Neuronal stem cell (in vitro differentiated cells): ENCODE data around the gene PKP3.

ENCODE experiments used
- DNase-seq: peaks from one replicate; pipeline ENCODE4 v3.0.0-alpha.2; 2013; ENCODE audit warnings: low spot score
- H2AFZ ChIP-seq: one replicate; pipeline ENCODE4 v1.6.1; 2013; ENCODE audit warnings: mild to moderate bottlenecking, low read length, inconsistent platforms
- H2AK5ac ChIP-seq: 2 replicates; pipeline ENCODE4 v1.6.1; 2013; ENCODE audit warnings: low read depth, mild to moderate bottlenecking, inconsistent platforms, low read length, moderate library complexity, mixed read lengths
- H2BK120ac ChIP-seq: 2 replicates; pipeline ENCODE4 v1.6.1; 2013; ENCODE audit warnings: low read depth, mild to moderate bottlenecking, inconsistent platforms, low read length, moderate library complexity, mixed read lengths
- H2BK12ac ChIP-seq: one replicate; pipeline ENCODE4 v1.6.1; 2013; ENCODE audit warnings: low read length, inconsistent platforms
- H2BK15ac ChIP-seq: 2 replicates; pipeline ENCODE4 v1.6.1; 2013; ENCODE audit warnings: mild to moderate bottlenecking, low read length, inconsistent platforms, mixed read lengths
- H2BK5ac ChIP-seq: one replicate; pipeline ENCODE4 v1.6.1; 2013; ENCODE audit warnings: inconsistent platforms, mild to moderate bottlenecking, low read length, moderate library complexity
- H3K14ac ChIP-seq: one replicate; pipeline ENCODE4 v1.6.1; 2013; ENCODE audit warnings: low read length, inconsistent platforms
- H3K18ac ChIP-seq: 2 replicates; pipeline ENCODE4 v1.6.1; 2013; ENCODE audit warnings: low read length, inconsistent platforms
- H3K23ac ChIP-seq: 2 replicates; pipeline ENCODE4 v1.6.1; 2013; ENCODE audit warnings: low read depth, mild to moderate bottlenecking, mixed read lengths, low read length, inconsistent platforms; ENCODE audit not compliant: poor library complexity
- H3K27ac ChIP-seq: replicated peaks from 3 replicates; pipeline ENCODE4 v1.5.1; 2013; ENCODE audit warnings: low read length, inconsistent platforms
- H3K27me3 ChIP-seq, 3 experiments: 2 replicates each; pipeline ENCODE4 v1.6.1; 2013; ENCODE audit warnings: low read length in 3 of 3, mild to moderate bottlenecking in 2 of 3, inconsistent platforms in 1 of 3, low read depth in 1 of 3, mixed read lengths in 1 of 3, moderate library complexity in 1 of 3; ENCODE audit not compliant: control insufficient read depth in 3 of 3, insufficient read depth in 3 of 3
- H3K36me3 ChIP-seq, 2 donors: replicated peaks in 1 of 2; 2 replicates each; pipeline ENCODE4 v1.6.1; 2013; ENCODE audit warnings: low read length in 2 of 2; ENCODE audit not compliant: control insufficient read depth in 2 of 2, insufficient read depth in 2 of 2
- H3K4ac ChIP-seq: 2 replicates; pipeline ENCODE4 v1.6.1; 2013; ENCODE audit warnings: inconsistent platforms, mild to moderate bottlenecking, low read length, moderate library complexity
- H3K4me1 ChIP-seq, 2 donors: 1 replicate in 1 of 2; 2 replicates in 1 of 2; pipeline ENCODE4 v1.6.1; 2013; ENCODE audit warnings: low read length in 2 of 2, low read depth in 1 of 2; ENCODE audit not compliant: control insufficient read depth in 2 of 2, insufficient read depth in 1 of 2
- H3K4me2 ChIP-seq: one replicate; pipeline ENCODE4 v1.6.1; 2013; ENCODE audit warnings: mild to moderate bottlenecking, low read length, inconsistent platforms; ENCODE audit not compliant: insufficient read depth, poor library complexity, severe bottlenecking
- H3K4me3 ChIP-seq, 2 donors: 2 replicates each; pipeline ENCODE4 v1.5.1; 2013; ENCODE audit warnings: low read length in 2 of 2, mild to moderate bottlenecking in 2 of 2, inconsistent platforms in 1 of 2, moderate library complexity in 1 of 2
- H3K79me1 ChIP-seq: one replicate; pipeline ENCODE4 v1.6.1; 2013; ENCODE audit warnings: low read depth, mild to moderate bottlenecking, inconsistent platforms, low read length, moderate library complexity
- H3K9ac ChIP-seq: one replicate; pipeline ENCODE4 v1.6.1; 2013; ENCODE audit warnings: mild to moderate bottlenecking, low read depth, low read length, inconsistent platforms; ENCODE audit not compliant: poor library complexity
- H3K9me3 ChIP-seq, 2 donors: replicated peaks in 1 of 2; 2 replicates each; pipeline versions ENCODE3 to v1.6.1; 2013; ENCODE audit warnings: low read length in 2 of 2, mild to moderate bottlenecking in 2 of 2, inconsistent platforms in 1 of 2, low read depth in 1 of 2, mixed read lengths in 1 of 2, moderate library complexity in 1 of 2; ENCODE audit not compliant: control insufficient read depth in 2 of 2, insufficient read depth in 1 of 2
- H4K8ac ChIP-seq: one replicate; pipeline ENCODE4 v1.6.1; 2013; ENCODE audit warnings: low read depth, mild to moderate bottlenecking, inconsistent platforms, low read length, moderate library complexity
- H4K91ac ChIP-seq: one replicate; pipeline ENCODE4 v1.6.1; 2013; ENCODE audit warnings: low read length, low read depth, mild to moderate bottlenecking, inconsistent platforms; ENCODE audit not compliant: poor library complexity
- WGBS, 2 donors: extraction: QIAGEN DNeasy Blood & Tissue Kit; methylation state at CpG; one replicate each; pipeline ENCODE4 v1.1.7; 2013; ENCODE audit warnings: missing lambda C conversion rate in 2 of 2, mixed read lengths in 1 of 2; ENCODE audit not compliant: insufficient read length in 2 of 2, insufficient replicate concordance in 1 of 2; ENCODE audit errors: extremely low coverage in 2 of 2; 5-methylcytosine and 5-hydroxymethylcytosine counted together

The PKP3 gene

GRCh38 chr11:371051-371450 is 23.0 kb upstream of the PKP3 start:
- Histone ChIP-seq H3K27ac (no peak overlapping the region), H2AK5ac (peak overlapping the region; percentile 98), H2AFZ (no peak overlapping the region), H3K4ac (no peak overlapping the region), H3K27me3 (no peaks in the 10 kb centered on the region), H3K23ac (peak overlapping the region; percentile 73), H3K79me1 (peaks cover 21% of the 10 kb centered on the region), H3K4me1 (peaks cover 8 to 11% of the 10 kb centered on the region in 2 donors), H2BK120ac (peak overlapping the region; percentile 61), H2BK5ac (peak overlapping the region; percentile 33), H3K9me3 (peaks cover 4 to 9% of the 10 kb centered on the region in 2 donors), H4K8ac (no peak overlapping the region), H3K14ac (no peak overlapping the region), H3K18ac (no peak overlapping the region), H3K36me3 (peaks cover 26 to 42% of the 10 kb centered on the region in 2 donors), H3K4me3 (no peak overlapping the region), H2BK15ac (no peak overlapping the region), H4K91ac (no peak overlapping the region), H2BK12ac (no peak overlapping the region), H3K9ac (no peak overlapping the region), H3K4me2 (no peak overlapping the region)
- no peak for DNase-seq
- no CpG with 5 or more reads among the region's 5 CpGs for WGBS, 2 donors

DNA sequence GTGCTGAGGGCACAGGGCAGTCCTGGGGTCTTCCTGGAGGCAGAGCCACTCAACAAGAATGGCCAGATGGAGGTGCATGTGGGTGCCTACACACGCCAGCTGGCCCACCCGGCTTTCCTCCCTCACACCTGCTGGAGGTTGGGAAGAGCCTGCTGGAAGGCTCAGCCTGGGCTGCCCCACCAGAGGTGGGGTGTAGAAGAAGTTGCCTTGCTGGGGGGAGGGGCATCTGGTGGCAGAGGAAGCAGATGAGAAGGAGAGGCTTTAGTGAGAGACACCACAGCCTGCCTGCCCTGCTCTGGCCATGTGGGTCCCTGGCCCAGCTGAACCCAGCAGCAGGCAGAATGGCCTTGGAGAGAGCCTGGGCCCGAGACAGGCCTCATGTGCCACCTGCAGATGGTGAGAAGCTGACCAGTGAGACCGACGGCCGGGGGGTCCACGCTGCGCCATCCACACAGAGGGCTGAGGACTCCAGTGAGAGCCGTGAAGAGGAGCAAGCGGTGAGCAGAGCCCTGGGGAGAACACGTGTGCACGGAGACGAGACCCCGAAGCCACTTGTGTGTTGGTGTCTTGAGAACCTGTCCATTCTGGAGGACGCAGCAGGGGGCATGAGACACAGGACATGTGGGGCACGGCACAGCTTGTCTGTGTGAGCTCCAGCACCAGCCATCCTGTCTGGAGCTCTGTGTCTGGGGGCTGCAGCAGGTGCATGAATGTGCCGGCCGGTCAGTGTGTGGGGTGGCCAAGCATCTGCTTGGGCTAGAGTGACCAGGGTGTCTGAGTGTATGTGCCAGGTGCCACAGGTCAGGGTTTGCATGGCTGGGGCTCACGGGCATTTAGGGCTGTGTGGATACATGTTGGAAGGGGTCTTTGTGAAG is 22.1 kb upstream of the PKP3 start:
- Histone ChIP-seq H2AFZ (no peak overlapping the region), H3K14ac (no peak overlapping the region)
- no peak for DNase-seq

GRCh38 chr11:372809-373715 is 20.9 kb upstream of the PKP3 start:
- no peak overlapping the region for H2BK5ac ChIP-seq
- H4K91ac ChIP-seq = no peak overlapping the region
- no peak overlapping the region for H3K14ac ChIP-seq
- no peak overlapping the region for H2BK15ac ChIP-seq
- H3K9ac ChIP-seq = no peak overlapping the region
- no peak overlapping the region for H3K27ac ChIP-seq
- H3K23ac ChIP-seq = no peak overlapping the region
- no peak overlapping the region for H3K4me2 ChIP-seq
- H2BK120ac ChIP-seq = no peak overlapping the region
- H3K4me1 ChIP-seq = peaks cover 8 to 11% of the 10 kb centered on the region in 2 donors
- no peaks in the 10 kb centered on the region for H3K27me3 ChIP-seq
- no peak overlapping the region for H2BK12ac ChIP-seq
- WGBS, 2 donors = no CpG with 5 or more reads among the region's 41 CpGs
- H3K4ac ChIP-seq = no peak overlapping the region
- peaks cover 37 to 55% of the 10 kb centered on the region in 2 donors for H3K36me3 ChIP-seq
- H4K8ac ChIP-seq = no peak overlapping the region
- DNase-seq = no peak
- H2AK5ac ChIP-seq = no peak overlapping the region
- no peak overlapping the region for H3K4me3 ChIP-seq
- peaks cover 21% of the 10 kb centered on the region for H3K79me1 ChIP-seq
- H3K18ac ChIP-seq = no peak overlapping the region
- H3K9me3 ChIP-seq = peaks cover 4 to 5% of the 10 kb centered on the region in 2 donors
- no peak overlapping the region for H2AFZ ChIP-seq

More for the DNA sequence above, 22.1 kb upstream of the PKP3 start:
- Histone ChIP-seq H2BK120ac (no peak overlapping the region), H3K27ac (no peak overlapping the region), H2BK12ac (no peak overlapping the region), H3K4ac (no peak overlapping the region), H4K91ac (no peak overlapping the region), H3K4me1 (peaks cover 8 to 11% of the 10 kb centered on the region in 2 donors), H3K4me2 (no peak overlapping the region), H3K79me1 (peaks cover 21% of the 10 kb centered on the region), H3K9me3 (peaks cover 4 to 9% of the 10 kb centered on the region in 2 donors), H2BK5ac (no peak overlapping the region), H3K9ac (no peak overlapping the region), H3K4me3 (no peak overlapping the region), H2AK5ac (no peak overlapping the region), H3K36me3 (peaks cover 26 to 44% of the 10 kb centered on the region in 2 donors), H2BK15ac (no peak overlapping the region), H3K27me3 (no peaks in the 10 kb centered on the region), H3K18ac (no peak overlapping the region), H4K8ac (no peak overlapping the region), H3K23ac (peak overlapping the region; percentile 85)
- WGBS, 2 donors = no CpG with 5 or more reads among the region's 19 CpGs
